ENCODE measurements around the gene TRMT1. TPM values are rescaled to one million over a fixed set of nuclear protein-coding genes. Genes with fewer than 3 reads are reported as not detected.

TRMT1 gene
- polyA plus RNA-seq, 4 donors = 18.6 to 37.5 (median 28.3) TPM

- DNase-seq = no peak
- WGBS, 3 donors = 71 to 83% (median 80%) methylated on average over 12 of the region's 12 CpGs
- no peaks in the 10 kb centered on the region for H3K9me3 ChIP-seq (ENCODE audit: control insufficient read depth in 2 of 2, insufficient read depth in 1 of 2, low read depth in 1 of 2, low read length in 1 of 2)
- FAIRE-seq = no peak
- H3K4me1 ChIP-seq (ENCODE audit: control insufficient read depth in 3 of 3, insufficient read depth in 2 of 3, low read depth in 1 of 3, low read length in 2 of 3) = peaks cover 2 to 57% (median 16%) of the 10 kb centered on the region in 3 donors
- H3K4me3 ChIP-seq (ENCODE audit: low read depth in 1 of 3, low read length in 3 of 3) = no peak overlapping the region
- no peak overlapping the region for H3K27ac ChIP-seq (ENCODE audit: low read depth in 1 of 3, low read length in 2 of 3)
- peaks cover 0 to 43% (median 0%) of the 10 kb centered on the region in 3 donors for H3K27me3 ChIP-seq (ENCODE audit: control insufficient read depth in 3 of 3, insufficient read depth in 3 of 3, low read length in 3 of 3)
- H3K36me3 ChIP-seq (ENCODE audit: control insufficient read depth in 3 of 3, insufficient read depth in 2 of 3, low read depth in 1 of 3, low read length in 3 of 3) = no peaks in the 10 kb centered on the region
Observed at GRCh38 chr19:13058951-13059660, 57.4 kb downstream of the TRMT1 start.

GRCh38 chr19:13057744-13058143, 58.8 kb downstream of the TRMT1 start:
- 61 to 75% (median 64%) methylated on average over 2 of the region's 2 CpGs for WGBS, 3 donors
- Histone ChIP-seq H3K27me3 (ENCODE audit: control insufficient read depth in 3 of 3, insufficient read depth in 3 of 3, low read length in 3 of 3) (peaks cover 0 to 48% (median 0%) of the 10 kb centered on the region in 3 donors), H3K4me1 (ENCODE audit: control insufficient read depth in 3 of 3, insufficient read depth in 2 of 3, low read depth in 1 of 3, low read length in 2 of 3) (peaks cover 2 to 70% (median 16%) of the 10 kb centered on the region in 3 donors), H3K4me3 (ENCODE audit: low read depth in 1 of 3, low read length in 3 of 3) (no peak overlapping the region), H3K9me3 (ENCODE audit: control insufficient read depth in 2 of 2, insufficient read depth in 1 of 2, low read depth in 1 of 2, low read length in 1 of 2) (no peaks in the 10 kb centered on the region), H3K27ac (ENCODE audit: low read depth in 1 of 3, low read length in 2 of 3) (peak overlapping the region in 1 of 3 donors; percentile 73), H3K36me3 (ENCODE audit: control insufficient read depth in 3 of 3, insufficient read depth in 2 of 3, low read depth in 1 of 3, low read length in 3 of 3) (no peaks in the 10 kb centered on the region)
- no peak for FAIRE-seq
- peak in 1 of 2 donors; percentile 43 for DNase-seq

GRCh38 chr19:13057147-13057572, 59.4 kb downstream of the TRMT1 start:
- Histone ChIP-seq H3K27ac (ENCODE audit: low read depth in 1 of 3, low read length in 2 of 3) (peak overlapping the region in 2 of 3 donors; percentile 1 to 73), H3K27me3 (ENCODE audit: control insufficient read depth in 3 of 3, insufficient read depth in 3 of 3, low read length in 3 of 3) (peaks cover 0 to 42% (median 0%) of the 10 kb centered on the region in 3 donors), H3K9me3 (ENCODE audit: control insufficient read depth in 2 of 2, insufficient read depth in 1 of 2, low read depth in 1 of 2, low read length in 1 of 2) (no peaks in the 10 kb centered on the region), H3K4me1 (ENCODE audit: control insufficient read depth in 3 of 3, insufficient read depth in 2 of 3, low read depth in 1 of 3, low read length in 2 of 3) (peaks cover 2 to 76% (median 16%) of the 10 kb centered on the region in 3 donors), H3K4me3 (ENCODE audit: low read depth in 1 of 3, low read length in 3 of 3) (no peak overlapping the region), H3K36me3 (ENCODE audit: control insufficient read depth in 3 of 3, insufficient read depth in 2 of 3, low read depth in 1 of 3, low read length in 3 of 3) (no peaks in the 10 kb centered on the region)
- DNase-seq (no peak), FAIRE-seq (no peak)
- WGBS, 3 donors = 35 to 49% (median 37%) methylated on average over 15 of the region's 15 CpGs

GRCh38 chr19:13056052-13056660, 60.4 kb downstream of the TRMT1 start:
- no peaks in the 10 kb centered on the region for H3K9me3 ChIP-seq (ENCODE audit: control insufficient read depth in 2 of 2, insufficient read depth in 1 of 2, low read depth in 1 of 2, low read length in 1 of 2)
- FAIRE-seq = no peak
- H3K36me3 ChIP-seq (ENCODE audit: control insufficient read depth in 3 of 3, insufficient read depth in 2 of 3, low read depth in 1 of 3, low read length in 3 of 3) = peaks cover 0 to 2% (median 0%) of the 10 kb centered on the region in 3 donors
- H3K27me3 ChIP-seq (ENCODE audit: control insufficient read depth in 3 of 3, insufficient read depth in 3 of 3, low read length in 3 of 3) = peaks cover 0 to 37% (median 0%) of the 10 kb centered on the region in 3 donors
- 16 to 40% (median 37%) methylated on average over 17 of the region's 17 CpGs for WGBS, 3 donors
- H3K4me1 ChIP-seq (ENCODE audit: control insufficient read depth in 3 of 3, insufficient read depth in 2 of 3, low read depth in 1 of 3, low read length in 2 of 3) = peaks cover 2 to 81% (median 20%) of the 10 kb centered on the region in 3 donors
- DNase-seq = peak; percentile 56 to 67
- no peak overlapping the region for H3K4me3 ChIP-seq (ENCODE audit: low read depth in 1 of 3, low read length in 3 of 3)
- H3K27ac ChIP-seq (ENCODE audit: low read depth in 1 of 3, low read length in 2 of 3) = peak overlapping the region in 2 of 3 donors; percentile 73 to 84

- 18 to 27% (median 26%) methylated on average over 26 to 29 of the region's 29 CpGs for WGBS, 3 donors
Observed at GRCh38 chr19:13055213-13056051, 61.1 kb downstream of the TRMT1 start.

More at GRCh38 chr19:13055213-13056051, 61.1 kb downstream of the TRMT1 start:
- H3K9me3 ChIP-seq (ENCODE audit: control insufficient read depth in 2 of 2, insufficient read depth in 1 of 2, low read depth in 1 of 2, low read length in 1 of 2) = no peaks in the 10 kb centered on the region
- H3K27ac ChIP-seq (ENCODE audit: low read depth in 1 of 3, low read length in 2 of 3) = peak overlapping the region in 2 of 3 donors; percentile 73 to 84
- H3K36me3 ChIP-seq (ENCODE audit: control insufficient read depth in 3 of 3, insufficient read depth in 2 of 3, low read depth in 1 of 3, low read length in 3 of 3) = peaks cover 0 to 2% (median 0%) of the 10 kb centered on the region in 3 donors
- peaks cover 2 to 79% (median 18%) of the 10 kb centered on the region in 3 donors for H3K4me1 ChIP-seq (ENCODE audit: control insufficient read depth in 3 of 3, insufficient read depth in 2 of 3, low read depth in 1 of 3, low read length in 2 of 3)
- no peak overlapping the region for H3K4me3 ChIP-seq (ENCODE audit: low read depth in 1 of 3, low read length in 3 of 3)
- DNase-seq = peak in 1 of 2 donors; percentile 69
- FAIRE-seq = no peak
- peaks cover 0 to 32% (median 0%) of the 10 kb centered on the region in 3 donors for H3K27me3 ChIP-seq (ENCODE audit: control insufficient read depth in 3 of 3, insufficient read depth in 3 of 3, low read length in 3 of 3)

Other genes starting within 250 kb of the TRMT1 start
- gene DNASE2, start 235.3 kb downstream of the TRMT1 start, polyA plus RNA-seq = 10 to 100 TPM in 2 of 4 donors, 1 to 10 TPM in 2; 6.5 to 43.1 (median 9.3) TPM
- gene KLF1, start 229.5 kb downstream of the TRMT1 start, polyA plus RNA-seq = under 1 TPM in 2 of 4 donors, not detected in 2; 0.09 to 0.13 TPM
- 10 to 100 TPM; 24.8 to 38.9 (median 28.3) TPM for gene GCDH, start 225.6 kb downstream of the TRMT1 start, polyA plus RNA-seq
- 1 to 10 TPM in 1 of 4 donors, under 1 TPM in 1, not detected in 2; 0.18 to 1.2 TPM for gene SYCE2, start 197.4 kb downstream of the TRMT1 start, polyA plus RNA-seq
- gene FARSA, start 183.0 kb downstream of the TRMT1 start, polyA plus RNA-seq = 10 to 100 TPM; 32.4 to 74.4 (median 48.9) TPM
- 100 to 1,000 TPM; 117 to 803 (median 435) TPM for gene CALR, start 178.1 kb downstream of the TRMT1 start, polyA plus RNA-seq
- gene RAD23A, start 170.9 kb downstream of the TRMT1 start, polyA plus RNA-seq = 100 to 1,000 TPM in 1 of 4 donors, 10 to 100 TPM in 3; 93.0 to 114 (median 98.4) TPM
- 10 to 100 TPM; 27.0 to 42.2 (median 36.1) TPM for gene GADD45GIP1, start 159.5 kb downstream of the TRMT1 start, polyA plus RNA-seq
- gene DAND5, start 147.2 kb downstream of the TRMT1 start, polyA plus RNA-seq = under 1 TPM in 2 of 4 donors, not detected in 2; 0.12 to 0.16 TPM
- 10 to 100 TPM in 2 of 4 donors, 1 to 10 TPM in 2; 2.9 to 31.4 (median 10.0) TPM for gene NFIX, start 121.3 kb downstream of the TRMT1 start, polyA plus RNA-seq
- gene LYL1, start 13.9 kb downstream of the TRMT1 start, polyA plus RNA-seq = 1 to 10 TPM in 3 of 4 donors, under 1 TPM in 1; 0.67 to 8.9 (median 2.8) TPM
- gene NACC1, start 1.5 kb upstream of the TRMT1 start, polyA plus RNA-seq = 10 to 100 TPM in 3 of 4 donors, 1 to 10 TPM in 1; 7.6 to 51.6 (median 17.9) TPM
- 100 to 1,000 TPM in 3 of 4 donors, 10 to 100 TPM in 1; 46.3 to 162 (median 138) TPM for gene STX10, start 33.6 kb upstream of the TRMT1 start, polyA plus RNA-seq
- 100 to 1,000 TPM in 2 of 4 donors, 10 to 100 TPM in 2; 67.5 to 217 (median 106) TPM for gene IER2, start 33.7 kb upstream of the TRMT1 start, polyA plus RNA-seq